Natural killer cell (primary cell): Measurements from ENCODE around the gene ING1. TPM values are rescaled to one million over a fixed set of nuclear protein-coding genes. Genes with fewer than 3 reads are reported as not detected.

ENCODE experiments used
- ATAC-seq, 3 donors: fragments of 150-1000 bp in 2 of 3; fragments of 200-7000 bp in 1 of 3; cut with Tn5 transposase; 1 replicate in 1 of 3; 2 replicates in 2 of 3; pipeline ENCODE4 v1.10.0; 2021; ENCODE audit warnings: mild to moderate bottlenecking in 2 of 3, moderate library complexity in 2 of 3
- DNase-seq, 2 donors: peaks; one replicate each; pipeline versions ENCODE4 v3.0.0 to v3.0.0-alpha.2; 2013 to 2021; ENCODE audit warnings: mixed read lengths in 1 of 2
- H3K27ac ChIP-seq: one replicate; pipeline ENCODE4 v1.5.1; 2013; ENCODE audit warnings: mild to moderate bottlenecking, low read length
- H3K27me3 ChIP-seq: one replicate; pipeline ENCODE4 v1.6.1; 2013; ENCODE audit warnings: low read length; ENCODE audit not compliant: control insufficient read depth, insufficient read depth
- H3K36me3 ChIP-seq: one replicate; pipeline ENCODE4 v1.6.1; 2013; ENCODE audit warnings: low read length; ENCODE audit not compliant: control insufficient read depth, insufficient read depth
- H3K4me1 ChIP-seq: one replicate; pipeline ENCODE4 v1.6.1; 2013; ENCODE audit warnings: low read length; ENCODE audit not compliant: control insufficient read depth, insufficient read depth
- H3K4me3 ChIP-seq: one replicate; pipeline ENCODE4 v1.5.1; 2013; ENCODE audit warnings: low read length
- H3K9me3 ChIP-seq: one replicate; pipeline ENCODE4 v1.6.1; 2013; ENCODE audit warnings: low read length; ENCODE audit not compliant: control insufficient read depth, insufficient read depth
- H3K27ac Mint-ChIP-seq, 2 donors: one replicate each; pipeline ENCODE4 v1.8.0; 2022; ENCODE audit warnings: mild to moderate bottlenecking in 2 of 2, mixed read lengths in 2 of 2, moderate library complexity in 1 of 2
- H3K27me3 Mint-ChIP-seq, 2 donors: one replicate each; pipeline ENCODE4 v1.8.0; 2022; ENCODE audit warnings: low read depth in 2 of 2, mixed read lengths in 2 of 2
- H3K36me3 Mint-ChIP-seq: one replicate; pipeline ENCODE4 v1.8.0; 2022; ENCODE audit warnings: mixed read lengths
- H3K4me1 Mint-ChIP-seq, 2 donors: one replicate each; pipeline ENCODE4 v1.8.0; 2022; ENCODE audit warnings: mixed read lengths in 2 of 2
- H3K4me3 Mint-ChIP-seq: one replicate; pipeline ENCODE4 v1.8.0; 2022; ENCODE audit warnings: mild to moderate bottlenecking, moderate library complexity, mixed read lengths
- H3K9me3 Mint-ChIP-seq, 2 donors: one replicate each; pipeline ENCODE4 v1.8.0; 2022; ENCODE audit warnings: mixed read lengths in 2 of 2
- WGBS: methylation state at CpG from one replicate; pipeline ENCODE4 v1.1.7; 2013; ENCODE audit warnings: missing lambda C conversion rate; ENCODE audit not compliant: insufficient coverage; 5-methylcytosine and 5-hydroxymethylcytosine counted together
- intact Hi-C: fragments of 100-400 bp; cut with micrococcal nuclease; formaldehyde crosslinking; loops from one replicate; pipeline ENCODE4 v1.14.2; 2022
- total RNA-seq, 4 donors: library from RNA; stranded (reverse); fragments of 120-200 nt in 1 of 4; gene quantifications; one replicate each; pipeline versions ENCODE4 v1.2.3 to v1.2.4, GENCODE V29; 2013 to 2022
- TF ChIP-seq, protein P1 (sequence below): fragments of 200-600 bp; IDR thresholded peaks from one replicate; pipeline ENCODE4 v1.8.0; 2022; ENCODE audit warnings: antibody characterized with exemption

Gene ING1
- total RNA-seq, 3 donors from 2014 or later (not counting 1 experiment from before 2014, with no cell fraction given) = 12.6 to 22.5 (median 15.5) TPM

GRCh38 chr13:110712849-110713641 is 455 bp upstream of the ING1 start:
- H3K36me3 ChIP-seq = no peaks in the 10 kb centered on the region
- Mint-ChIP-seq H3K27me3 (no peaks in the 10 kb centered on the region), H3K4me3 (peak overlapping the region; percentile 95), H3K4me1 (peaks cover 35 to 41% of the 10 kb centered on the region in 2 donors), H3K9me3 (no peaks in the 10 kb centered on the region), H3K27ac (peak overlapping the region; percentile 86 to 97), H3K36me3 (no peaks in the 10 kb centered on the region)
- DNase-seq = peak; percentile 99
- peak; percentile 58 to 80 (median 63) for ATAC-seq
- WGBS = under 1% methylated on average over 68 of the region's 68 CpGs
- H3K4me1 ChIP-seq = peaks cover 23% of the 10 kb centered on the region
- TF ChIP-seq, protein P1, sequence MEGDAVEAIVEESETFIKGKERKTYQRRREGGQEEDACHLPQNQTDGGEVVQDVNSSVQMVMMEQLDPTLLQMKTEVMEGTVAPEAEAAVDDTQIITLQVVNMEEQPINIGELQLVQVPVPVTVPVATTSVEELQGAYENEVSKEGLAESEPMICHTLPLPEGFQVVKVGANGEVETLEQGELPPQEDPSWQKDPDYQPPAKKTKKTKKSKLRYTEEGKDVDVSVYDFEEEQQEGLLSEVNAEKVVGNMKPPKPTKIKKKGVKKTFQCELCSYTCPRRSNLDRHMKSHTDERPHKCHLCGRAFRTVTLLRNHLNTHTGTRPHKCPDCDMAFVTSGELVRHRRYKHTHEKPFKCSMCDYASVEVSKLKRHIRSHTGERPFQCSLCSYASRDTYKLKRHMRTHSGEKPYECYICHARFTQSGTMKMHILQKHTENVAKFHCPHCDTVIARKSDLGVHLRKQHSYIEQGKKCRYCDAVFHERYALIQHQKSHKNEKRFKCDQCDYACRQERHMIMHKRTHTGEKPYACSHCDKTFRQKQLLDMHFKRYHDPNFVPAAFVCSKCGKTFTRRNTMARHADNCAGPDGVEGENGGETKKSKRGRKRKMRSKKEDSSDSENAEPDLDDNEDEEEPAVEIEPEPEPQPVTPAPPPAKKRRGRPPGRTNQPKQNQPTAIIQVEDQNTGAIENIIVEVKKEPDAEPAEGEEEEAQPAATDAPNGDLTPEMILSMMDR = no peak
- H3K27ac ChIP-seq = peak overlapping the region; percentile 97
- peak overlapping the region; percentile 98 for H3K4me3 ChIP-seq
- intact Hi-C loops = no loop called here
- no peaks in the 10 kb centered on the region for H3K9me3 ChIP-seq
- no peaks in the 10 kb centered on the region for H3K27me3 ChIP-seq

DNA sequence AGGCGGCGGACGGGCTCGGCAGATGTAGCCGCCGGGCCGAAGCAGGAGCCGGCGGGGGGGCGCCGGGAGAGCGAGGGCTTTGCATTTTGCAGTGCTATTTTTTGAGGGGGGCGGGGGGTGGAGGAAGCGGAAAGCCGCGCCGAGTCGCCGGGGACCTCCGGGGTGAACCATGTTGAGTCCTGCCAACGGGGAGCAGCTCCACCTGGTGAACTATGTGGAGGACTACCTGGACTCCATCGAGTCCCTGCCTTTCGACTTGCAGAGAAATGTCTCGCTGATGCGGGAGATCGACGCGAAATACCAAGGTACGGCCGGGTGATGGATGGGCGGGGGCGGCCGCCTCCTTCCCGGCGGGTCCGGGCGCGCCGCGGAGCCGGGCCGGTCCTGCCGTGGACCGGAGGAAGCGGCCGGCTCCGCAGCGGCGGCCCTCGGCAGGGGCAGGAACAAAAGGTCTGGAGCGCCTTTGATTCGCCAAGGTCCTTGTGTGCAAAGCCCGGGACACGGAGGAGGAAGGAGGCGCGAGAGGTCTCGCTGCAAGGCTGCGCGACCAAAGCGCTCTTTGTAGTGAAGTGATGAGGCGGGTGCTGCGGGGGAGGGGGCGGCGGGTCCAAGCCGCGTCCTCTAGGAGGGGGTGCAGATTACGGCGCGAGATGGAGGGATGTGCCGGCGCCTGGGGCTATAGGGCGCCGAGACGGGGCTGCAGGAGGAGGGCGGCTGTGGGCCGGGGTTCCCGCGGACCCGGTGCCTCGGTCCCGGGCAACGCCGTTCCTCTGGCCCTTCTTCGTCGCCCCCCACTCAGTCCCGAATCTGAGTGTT is 689 bp downstream of the ING1 start:
- DNase-seq (peak; percentile 53 to 89), ATAC-seq (no peak)
- intact Hi-C loops = no loop called here
- H3K36me3 Mint-ChIP-seq = no peaks in the 10 kb centered on the region
- TF ChIP-seq, protein P1 = no peak
- peak overlapping the region; percentile 97 for H3K4me3 Mint-ChIP-seq
- Histone ChIP-seq H3K4me1 (peaks cover 25% of the 10 kb centered on the region), H3K9me3 (no peaks in the 10 kb centered on the region), H3K4me3 (peak overlapping the region; percentile 98), H3K27ac (peak overlapping the region; percentile 86), H3K36me3 (no peaks in the 10 kb centered on the region), H3K27me3 (no peaks in the 10 kb centered on the region)
- peaks cover 37 to 47% of the 10 kb centered on the region in 2 donors for H3K4me1 Mint-ChIP-seq
- peak overlapping the region; percentile 86 to 97 for H3K27ac Mint-ChIP-seq
- H3K9me3 Mint-ChIP-seq = no peaks in the 10 kb centered on the region
- under 1% methylated on average over 86 of the region's 86 CpGs for WGBS
- no peaks in the 10 kb centered on the region for H3K27me3 Mint-ChIP-seq

GRCh38 chr13:110714797-110715394 is 1.4 kb downstream of the ING1 start:
- H3K27ac Mint-ChIP-seq = peak overlapping the region; percentile 86 to 97
- H3K27me3 Mint-ChIP-seq = no peaks in the 10 kb centered on the region
- peak overlapping the region; percentile 86 for H3K27ac ChIP-seq
- TF ChIP-seq, protein P1 = no peak
- peaks cover 42 to 54% of the 10 kb centered on the region in 2 donors for H3K4me1 Mint-ChIP-seq
- H3K27me3 ChIP-seq = no peaks in the 10 kb centered on the region
- H3K4me1 ChIP-seq = peaks cover 25% of the 10 kb centered on the region
- H3K36me3 ChIP-seq = peaks cover 5% of the 10 kb centered on the region
- 0% methylated on average over 49 of the region's 49 CpGs for WGBS
- no peaks in the 10 kb centered on the region for H3K36me3 Mint-ChIP-seq
- peak overlapping the region; percentile 98 for H3K4me3 ChIP-seq
- peak overlapping the region; percentile 97 for H3K4me3 Mint-ChIP-seq
- intact Hi-C loops = loop anchor here (1.0 kb wide), 2 partner anchors 9 to 11 kb away; partner anchors contain the start of gene CARS2
- H3K9me3 Mint-ChIP-seq = no peaks in the 10 kb centered on the region
- DNase-seq = peak; percentile 50 to 71
- H3K9me3 ChIP-seq = no peaks in the 10 kb centered on the region
- no peak for ATAC-seq
